GM12878 (cell line): ENCODE measurements around the gene CLIC5. TPM values are rescaled to one million over a fixed set of nuclear protein-coding genes. Genes with fewer than 3 reads are reported as not detected.

Source experiments
- ATF2 ChIP-seq: IDR thresholded peaks from 2 replicates; pipeline ENCODE4 v1.6.1; 2012; ENCODE audit warnings: low read length, inconsistent platforms
- ATF7 ChIP-seq: fragments of 450-650 bp; IDR thresholded peaks from 2 replicates; pipeline ENCODE4 v1.6.1; 2016; ENCODE audit warnings: low read depth, mild to moderate bottlenecking
- BCL3 ChIP-seq: IDR thresholded peaks from 2 replicates; pipeline ENCODE4 v1.6.1; 2011; ENCODE audit warnings: borderline replicate concordance, low read depth, mild to moderate bottlenecking, moderate library complexity, low read length; ENCODE audit not compliant: insufficient read depth, poor library complexity, severe bottlenecking
- BMI1 ChIP-seq: fragments of 450-650 bp; IDR thresholded peaks from 2 replicates; pipeline ENCODE4 v1.6.1; 2016; ENCODE audit warnings: mild to moderate bottlenecking, moderate library complexity, borderline replicate concordance
- E4F1 ChIP-seq: fragments of 450-650 bp; IDR thresholded peaks from 2 replicates; pipeline ENCODE4 v1.6.1; 2018; ENCODE audit warnings: borderline replicate concordance, mild to moderate bottlenecking; ENCODE audit not compliant: partially characterized antibody
- FOXK2 ChIP-seq: fragments of 450-650 bp; IDR thresholded peaks from 2 replicates; pipeline ENCODE4 v1.6.1; 2017; ENCODE audit warnings: mild to moderate bottlenecking, moderate library complexity
- HCFC1 ChIP-seq: fragments of 150-350 bp; IDR thresholded peaks from 2 replicates; pipeline ENCODE4 v1.6.1; 2014; ENCODE audit warnings: low read length
- IRF5 ChIP-seq: fragments of 450-650 bp; IDR thresholded peaks from 2 replicates; pipeline ENCODE4 v1.6.1; 2017; ENCODE audit warnings: borderline replicate concordance
- KAT2A ChIP-seq: conservative IDR thresholded peaks from 2 replicates; pipeline ENCODE4 v1.6.1; 2011; ENCODE audit warnings: low read depth, low read length; ENCODE audit not compliant: control insufficient read depth
- KDM1A ChIP-seq: fragments of 200-600 bp; sonication (generic); IDR thresholded peaks from 2 replicates; pipeline ENCODE4 v1.6.1; 2016; ENCODE audit warnings: borderline replicate concordance
- MEF2A ChIP-seq: IDR thresholded peaks from 2 replicates; pipeline ENCODE4 v1.6.1; 2011; ENCODE audit warnings: low read depth, mild to moderate bottlenecking, low read length, moderate library complexity; ENCODE audit not compliant: insufficient read depth
- NFIC ChIP-seq: IDR thresholded peaks from 2 replicates; pipeline ENCODE4 v1.6.1; 2012; ENCODE audit warnings: low read depth, mild to moderate bottlenecking, inconsistent platforms, low read length, moderate library complexity
- NKRF ChIP-seq: fragments of 450-650 bp; conservative IDR thresholded peaks from 2 replicates; pipeline ENCODE4 v1.6.1; 2017; ENCODE audit warnings: mild to moderate bottlenecking, moderate library complexity
- NR2F1 ChIP-seq: fragments of 450-650 bp; conservative IDR thresholded peaks from 2 replicates; pipeline ENCODE4 v1.6.1; 2017; ENCODE audit warnings: mild to moderate bottlenecking
- PKNOX1 ChIP-seq: fragments of 450-650 bp; IDR thresholded peaks from 2 replicates; pipeline ENCODE4 v1.6.1; 2016; ENCODE audit warnings: mild to moderate bottlenecking
- polyA plus RNA-seq, 11 experiments: library from polyadenylated mRNA; depleted of rRNA in 4 of 11; unstranded in 6 of 11; stranded (reverse) in 5 of 11; fragments of >200 nt; fragmentation: Nextera tagmentation in 4 of 11; fragmentation: Illumina TruSeq in 1 of 11; extraction: Ambion mirVana in 4 of 11; extraction: Trizol in 1 of 11; gene quantifications; 1 replicate in 1 of 11; 2 replicates in 10 of 11; pipeline versions ENCODE4 v1.2.1 to v1.2.3, GENCODE V29; 2011 to 2016; ENCODE audit warnings: inconsistent platforms in 2 of 11, missing spikeins in 2 of 11, low read depth in 1 of 11
- total RNA-seq, 4 experiments: library from RNA; depleted of rRNA in 3 of 4; stranded (reverse); fragments of >200 nt in 3 of 4; fragmentation: Illumina TruSeq in 1 of 4; extraction: Trizol in 1 of 4; gene quantifications; 2 replicates each; pipeline versions ENCODE4 v1.2.1 to v1.2.3, GENCODE V29; 2013 to 2021

CLIC5 gene
- total and polyA plus RNA-seq, 10 of the 15 experiments (the other 5 are each of a cell fraction or from before 2014, with no cell fraction given), result 0.01 to 0.08 (median 0.02) TPM; not detected in 7

GRCh38 chr6:46011188-46012085 lies 4.2 kb downstream of the CLIC5 start (continued):
- TF ChIP-seq NKRF (no peak), BCL3 (no peak), ATF7 (peak; percentile 86), MEF2A (0 out of 2 replicates have a peak, but pooled peaks have one; percentile 27), KDM1A (no peak), ATF2 (peak; percentile 59; the same call in 1 of the 2 replicates), PKNOX1 (no peak), FOXK2 (peak; percentile 43; the same call in 1 of the 2 replicates), E4F1 (no peak), BMI1 (0 out of 2 replicates have a peak, but pooled peaks have one; percentile 34), HCFC1 (no peak), KAT2A (no peak), NFIC (peak; percentile 24; the same call in 1 of the 2 replicates), IRF5 (no peak), NR2F1 (peak; percentile 60; the same call in 1 of the 2 replicates)
